Activated CD8-positive, alpha-beta memory T cell treated with anti-CD3 and anti-CD28 coated beads, Interleukin-2, amount 50 U/mL, for 48 hours (primary cell): ENCODE data around the gene NLK.
"Not testable (repeated sequence)": the region's sequence is repeated elsewhere in the genome, so short reads cannot be mapped to it uniquely, and the experiment has no call there.

Experiments
- DNase-seq: peaks from one replicate; pipeline ENCODE4 v3.0.0-alpha.2; 2020

The NLK gene

DNA sequence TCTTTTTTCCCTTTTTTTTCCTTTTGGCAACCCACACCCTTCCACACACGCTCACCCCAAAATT lies at the start of gene NLK:
TSS of gene NLK (plus strand) at position 21 of the 64 bp plus-strand sequence. CDS start 197 bp downstream, outside the sequence.
- no peak for DNase-seq

DNA sequence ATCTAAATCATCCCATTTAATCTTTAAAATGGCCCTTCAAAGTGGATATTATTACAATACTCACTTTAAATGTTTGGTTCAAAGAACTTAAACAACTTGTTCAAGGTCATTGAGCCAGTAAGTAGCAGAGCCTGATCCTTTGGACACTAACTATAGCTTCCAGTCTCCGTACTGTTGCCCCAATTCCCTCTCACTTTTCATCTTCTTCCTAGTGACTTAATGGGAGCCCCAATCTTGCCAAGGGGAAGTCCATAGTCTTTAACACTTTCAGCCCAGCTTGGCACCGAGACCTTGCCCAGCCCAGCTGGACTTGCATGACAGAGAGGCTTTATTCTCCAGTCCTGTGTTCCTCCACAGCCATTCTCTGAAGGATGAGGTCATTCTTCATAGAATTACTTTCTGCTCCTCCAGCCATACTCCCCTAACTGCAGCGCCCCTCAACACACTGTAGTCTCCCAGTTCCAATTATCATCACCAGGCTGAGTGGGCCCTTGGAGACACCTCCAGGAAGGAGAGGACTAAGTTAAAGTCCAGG lies 49.2 kb upstream of the NLK start:
- no peak for DNase-seq

DNA sequence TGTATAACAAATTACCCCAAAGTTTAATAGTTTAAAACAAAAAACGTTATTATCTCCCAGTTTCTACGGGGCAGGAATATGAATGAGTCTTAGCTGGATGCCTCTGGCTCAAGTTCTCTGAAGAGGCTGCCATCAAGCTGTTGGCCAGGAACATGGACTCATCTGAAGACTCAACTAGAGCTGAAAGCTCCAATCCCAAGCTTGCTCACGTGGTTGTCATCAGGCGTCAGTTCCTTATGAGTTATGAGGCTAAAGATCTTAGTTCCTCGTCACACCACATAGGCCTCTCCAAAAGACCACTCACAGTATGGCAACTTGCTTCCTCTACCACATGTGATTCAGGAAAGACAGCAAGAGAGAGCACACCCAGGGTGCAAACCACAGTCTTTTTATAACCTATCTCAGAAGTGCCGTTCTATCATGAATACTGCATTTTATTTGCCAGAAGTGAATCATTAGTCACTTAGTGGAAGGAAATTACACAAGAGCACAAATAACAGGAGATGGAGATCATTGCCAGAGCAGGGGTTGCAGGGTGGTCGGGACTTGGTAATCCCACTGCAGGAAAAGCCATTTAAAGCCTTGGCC lies 48.7 kb upstream of the NLK start:
- DNase-seq, result no peak

DNA sequence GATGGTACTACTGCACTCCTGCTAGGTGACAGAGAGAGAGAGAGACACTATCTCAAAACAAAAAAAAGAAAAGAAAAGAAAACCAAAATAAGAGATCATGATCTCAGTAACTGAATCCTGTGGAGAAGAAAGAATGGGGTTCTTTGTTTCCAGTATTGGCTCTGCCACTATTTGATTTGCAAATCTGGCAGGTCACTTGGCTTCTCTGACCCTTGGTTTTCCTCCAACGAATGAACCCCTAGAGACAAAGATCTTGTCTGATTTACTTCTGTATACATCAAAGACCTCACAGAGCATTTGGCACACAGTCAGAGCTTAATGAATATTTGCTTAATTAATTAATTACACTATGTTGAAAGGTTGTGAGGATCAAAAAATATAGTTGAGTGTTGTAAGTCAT lies 47.9 kb upstream of the NLK start:
- no peak for DNase-seq

DNA sequence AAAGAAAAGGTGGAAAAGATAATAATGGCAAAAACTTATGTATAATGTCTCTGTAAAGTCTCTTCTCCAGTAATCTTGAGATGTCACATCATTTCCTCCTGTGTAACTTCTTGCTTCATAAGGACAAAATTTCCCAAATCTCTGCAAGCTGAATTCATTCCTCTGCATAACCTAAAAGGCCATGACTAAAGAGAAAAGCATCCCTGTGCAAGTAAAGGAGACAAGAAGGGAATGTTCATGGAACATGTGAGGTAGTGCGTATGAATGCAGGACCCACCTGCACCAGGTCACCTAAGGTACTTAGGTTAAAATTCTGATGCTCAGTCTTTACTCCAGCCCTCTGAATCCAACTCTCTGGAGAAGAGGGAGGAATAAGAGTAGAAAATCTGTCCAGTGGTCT lies 46.9 kb upstream of the NLK start:
- no peak for DNase-seq

DNA sequence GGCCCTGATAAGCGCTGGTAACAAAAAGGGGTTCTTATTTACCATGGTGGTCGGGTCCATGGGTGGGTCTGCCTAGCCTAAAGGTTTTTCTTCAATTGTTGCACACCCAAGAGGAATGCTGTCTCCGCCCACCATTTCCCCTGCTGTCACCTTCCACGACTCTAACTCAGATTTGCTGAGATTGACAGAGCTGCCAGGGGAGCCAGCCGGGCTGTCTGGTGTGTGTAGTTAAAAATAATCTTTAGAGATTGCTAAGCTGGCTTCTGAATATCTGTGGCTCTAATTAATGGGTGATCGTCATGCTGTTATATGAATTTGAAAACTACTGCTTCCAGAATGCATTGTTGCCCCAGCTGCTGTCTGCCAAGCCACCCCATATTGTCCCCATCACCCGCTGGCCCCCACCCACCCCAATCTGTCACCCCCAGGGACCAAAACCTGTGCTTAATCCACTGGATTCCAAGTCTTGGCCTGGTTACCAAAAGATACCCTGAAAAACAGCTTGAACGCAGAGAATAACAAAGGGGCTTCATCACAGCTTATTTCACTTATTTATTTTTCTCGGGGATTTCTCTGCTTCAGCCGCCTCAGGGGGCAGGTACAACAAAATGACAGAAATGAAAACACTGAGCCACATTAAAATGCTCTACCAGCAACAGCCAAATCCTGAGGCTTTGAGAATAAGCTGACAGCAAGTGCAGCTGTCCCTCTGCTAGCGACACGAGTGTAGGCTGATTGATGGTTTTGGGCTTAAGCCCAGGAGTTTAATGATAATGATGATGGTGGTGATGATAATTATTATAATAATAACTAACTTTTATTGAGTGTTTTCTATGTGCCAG lies 46.1 kb upstream of the NLK start:
- no peak for DNase-seq

DNA sequence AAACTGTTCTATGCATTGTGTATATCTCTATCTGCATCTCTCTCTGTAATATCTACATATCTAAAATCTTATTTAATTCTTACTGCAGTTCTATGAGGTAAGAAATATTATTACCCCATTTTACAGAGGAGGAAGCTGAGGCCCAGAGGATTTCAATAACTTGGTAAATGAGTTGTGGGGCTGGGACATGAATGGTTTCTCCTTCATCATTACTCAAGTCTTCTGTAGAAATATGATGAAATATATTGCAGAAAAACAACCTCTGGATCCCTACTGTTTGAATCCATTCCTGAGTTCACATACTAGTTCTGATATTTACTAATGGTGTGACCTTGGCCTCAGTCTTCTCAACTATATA lies 45.5 kb upstream of the NLK start:
- no peak for DNase-seq

DNA sequence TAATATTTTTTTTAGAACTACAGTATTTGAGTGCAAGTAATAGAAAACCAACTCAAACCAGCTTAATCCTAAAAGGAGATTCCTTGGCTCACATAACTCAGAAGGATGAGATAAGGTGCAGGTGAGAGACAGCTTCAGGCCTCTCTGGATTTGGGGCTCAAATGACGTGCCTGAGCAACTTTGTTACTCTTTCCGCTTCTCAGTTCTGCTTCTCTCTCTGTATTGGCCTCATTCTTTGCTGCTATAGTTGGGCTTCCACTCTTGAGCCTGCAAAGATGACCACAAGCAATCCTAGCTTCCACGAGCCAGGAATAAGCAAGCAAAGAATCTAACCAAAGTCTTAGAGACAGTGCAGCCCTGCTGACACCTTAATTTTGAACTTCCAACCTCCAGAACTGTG lies 45.0 kb upstream of the NLK start:
- no peak for DNase-seq

DNA sequence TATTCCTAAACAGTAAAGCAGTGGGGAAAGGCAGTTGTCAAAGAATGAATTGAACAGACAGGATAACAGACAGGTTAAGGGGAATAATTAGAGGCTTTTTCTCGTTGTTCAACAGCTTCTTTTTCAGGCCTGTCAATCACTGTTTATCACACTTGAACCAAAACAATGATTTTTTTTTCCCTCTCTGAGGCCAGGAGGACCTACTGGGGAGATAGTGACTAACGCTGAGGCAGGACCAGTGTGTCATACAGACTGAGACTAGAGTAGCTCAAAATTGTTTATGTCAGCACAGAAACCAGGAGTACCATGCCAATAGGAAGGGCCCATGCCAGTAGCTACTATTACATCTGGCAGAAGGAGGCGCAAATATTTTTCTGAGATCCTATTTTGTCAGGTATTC lies 41.3 kb upstream of the NLK start:
- DNase-seq, result no peak

DNA sequence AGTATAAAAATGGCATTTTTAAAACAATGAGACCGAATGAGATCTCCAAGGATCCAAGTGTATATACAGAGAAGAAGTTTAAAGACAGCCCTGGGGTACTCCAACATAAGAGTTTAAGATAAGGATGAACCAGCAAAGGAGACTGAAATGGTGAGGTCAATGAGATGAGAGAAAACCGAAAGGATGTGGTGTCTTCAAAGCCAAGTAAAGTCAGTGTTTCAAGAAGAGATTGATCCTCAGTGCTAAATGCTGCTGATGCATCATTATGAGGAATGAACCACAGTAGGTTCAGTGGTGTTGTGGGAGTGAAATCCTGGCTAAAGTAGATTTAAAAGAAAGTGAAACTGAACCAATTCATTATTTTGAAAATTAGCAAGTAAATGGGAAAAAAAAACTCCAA lies 38.1 kb upstream of the NLK start:
- no peak for DNase-seq

DNA sequence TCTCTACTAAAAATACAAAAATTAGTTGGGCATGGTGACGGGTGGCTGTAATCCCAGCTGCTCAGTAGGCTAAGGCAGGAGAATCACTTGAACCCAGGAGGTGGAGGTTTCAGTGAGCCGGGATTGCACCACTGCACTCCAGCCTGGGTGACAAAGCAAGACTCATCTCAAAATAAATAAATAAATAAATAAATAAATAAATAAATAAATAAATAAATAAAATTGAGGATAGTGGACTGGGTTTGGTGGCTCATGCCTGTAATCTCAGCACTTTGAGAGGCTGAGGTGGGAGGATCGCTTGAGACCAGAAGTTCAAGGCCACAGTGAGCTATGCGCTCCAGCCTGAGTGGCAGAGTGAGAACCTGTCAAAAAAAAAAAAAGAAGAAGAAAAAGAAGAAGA lies 34.6 kb upstream of the NLK start:
- DNase-seq, result not testable (repeated sequence)

DNA sequence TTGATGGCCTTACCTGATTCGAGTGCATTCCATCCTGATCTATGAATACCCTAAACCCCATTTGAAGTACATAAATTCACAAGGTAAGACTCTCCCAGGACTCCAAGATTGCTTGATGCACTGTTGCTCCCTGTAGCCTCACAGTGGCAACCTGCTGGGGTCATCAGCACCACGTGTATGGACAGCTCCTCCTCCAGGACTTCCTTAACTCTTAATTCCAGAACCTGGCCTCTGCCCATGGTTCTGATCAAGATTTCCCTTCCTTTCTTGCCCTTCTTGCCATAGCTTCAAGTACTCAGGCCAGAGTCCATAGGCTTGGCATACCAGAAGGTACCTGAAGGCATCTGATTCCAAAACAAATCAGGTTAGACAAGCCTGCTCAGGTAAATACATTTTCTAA lies 34.0 kb upstream of the NLK start:
- DNase-seq, result no peak

DNA sequence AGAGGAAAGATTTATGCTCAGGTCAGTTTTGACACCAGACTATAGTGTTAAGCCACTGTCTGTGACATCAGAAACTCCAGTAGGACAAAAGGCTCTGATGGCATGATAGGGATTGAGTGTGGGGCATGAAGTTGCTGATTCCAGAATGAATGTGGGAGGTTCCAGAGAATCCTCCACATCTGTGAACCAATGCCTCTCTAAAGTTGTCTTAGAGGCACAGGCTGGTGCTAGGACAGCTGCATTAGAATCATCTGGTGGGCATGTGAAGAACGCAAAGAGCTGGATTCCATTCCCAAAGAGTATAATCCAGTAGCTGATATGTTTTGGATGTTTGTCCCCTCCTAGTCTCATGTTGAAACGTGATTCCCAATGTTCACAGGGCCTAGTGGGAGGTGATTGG lies 32.1 kb upstream of the NLK start:
- no peak for DNase-seq

DNA sequence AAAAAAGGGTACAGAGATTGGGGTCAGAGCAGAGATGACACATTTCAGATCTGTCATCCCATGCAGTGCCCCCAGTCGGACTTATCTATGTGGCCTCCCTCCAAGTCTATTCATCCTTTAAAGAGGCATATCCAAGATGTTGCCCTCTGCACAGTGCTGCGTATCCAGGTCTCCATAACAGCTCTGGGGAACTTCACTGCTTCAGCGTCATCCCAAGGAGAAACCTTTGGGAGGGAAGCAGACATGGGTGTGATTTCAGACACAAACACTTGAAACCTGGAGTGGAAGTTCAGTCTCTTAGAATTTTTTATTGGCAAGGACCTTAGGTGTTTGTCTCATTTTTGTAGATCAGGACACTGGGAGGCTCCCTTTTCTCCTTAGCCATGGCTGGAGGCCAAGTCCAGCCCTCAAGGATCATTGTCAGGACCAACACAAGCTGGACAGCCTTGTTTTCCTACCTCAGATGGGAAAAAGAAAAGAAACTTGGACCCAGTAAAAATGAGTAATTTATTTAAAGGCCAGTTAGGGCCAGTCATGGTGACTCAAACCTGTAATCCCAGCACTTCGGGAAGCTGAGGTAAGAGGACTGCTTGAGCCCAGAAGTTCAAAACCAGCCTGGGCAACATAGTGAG lies 23.9 kb upstream of the NLK start:
- DNase-seq, result no peak

DNA sequence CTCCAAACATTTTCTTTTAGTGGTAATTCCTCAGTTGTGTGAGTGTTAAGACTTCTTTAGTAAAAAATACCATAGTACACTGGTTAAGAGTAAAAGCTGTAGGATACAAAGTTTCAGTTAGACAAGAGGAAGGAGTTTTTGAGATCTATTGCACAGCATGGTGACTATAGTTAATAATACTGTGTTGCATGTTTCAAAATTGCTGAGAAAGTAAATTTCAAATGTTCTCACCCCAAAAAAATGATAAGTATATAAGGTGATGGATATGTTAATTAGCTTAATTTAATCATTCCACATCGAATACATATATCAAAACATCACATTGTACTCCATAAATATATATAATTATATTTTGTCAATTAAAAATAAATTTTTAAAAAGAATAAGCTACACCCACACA lies 22.0 kb upstream of the NLK start:
- DNase-seq, result no peak

DNA sequence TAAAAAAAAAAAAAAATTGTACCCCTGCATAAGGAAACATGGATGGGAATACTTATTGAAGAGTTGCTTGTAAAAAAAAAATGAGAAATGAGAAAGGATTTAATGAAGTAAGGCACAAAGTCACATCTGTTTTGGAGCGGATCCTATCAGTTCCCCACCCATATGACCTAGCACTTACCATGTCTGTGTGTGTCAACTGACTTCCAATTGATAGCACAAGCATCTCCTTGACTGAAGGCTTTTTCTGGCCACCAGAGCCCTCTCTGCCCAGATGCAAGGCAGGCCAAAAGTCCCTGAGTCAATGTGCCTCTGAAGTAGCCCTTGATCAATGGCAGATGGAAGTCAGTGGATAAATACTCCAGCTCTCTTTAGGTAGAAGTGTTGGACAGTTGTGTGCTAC lies 13.4 kb upstream of the NLK start:
- DNase-seq, result no peak

DNA sequence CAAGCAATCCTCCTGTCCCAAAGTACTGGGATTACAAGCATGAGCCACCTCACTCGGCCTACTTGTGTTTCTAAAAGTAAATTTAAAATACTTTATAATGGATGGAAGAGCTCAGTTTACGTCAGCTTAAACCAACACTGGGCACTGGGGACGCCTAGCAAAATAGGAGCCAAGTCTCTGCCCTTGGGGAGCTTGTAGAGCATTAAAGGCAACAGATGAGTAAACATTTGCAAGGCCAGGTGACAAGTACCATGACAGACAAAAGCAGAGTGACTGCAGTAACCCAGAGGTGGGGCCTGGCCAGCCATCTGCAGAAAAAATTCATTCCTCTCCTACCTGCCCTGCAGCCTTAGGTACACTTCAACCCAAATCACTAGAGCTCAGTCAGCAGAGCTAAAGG lies 12.1 kb upstream of the NLK start:
- DNase-seq, result no peak

DNA sequence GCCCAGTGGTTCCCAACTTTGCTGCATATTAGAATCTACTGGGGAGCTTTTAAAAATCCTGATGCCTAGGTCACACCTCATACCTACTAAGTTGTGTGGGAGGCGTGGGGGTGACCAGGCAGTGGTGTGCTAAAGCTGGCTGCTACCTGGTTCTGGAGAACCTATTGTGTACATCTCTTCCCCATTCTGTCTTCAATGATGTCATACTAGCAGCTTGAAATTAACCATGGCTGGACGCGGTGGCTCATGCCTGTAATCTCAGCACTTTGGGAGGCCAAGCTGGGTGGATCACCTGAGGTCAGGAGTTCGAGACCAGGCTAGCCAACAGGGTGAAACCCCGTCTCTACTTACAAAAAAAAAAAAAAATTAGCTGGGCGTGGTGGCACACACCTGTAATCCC lies 11.3 kb upstream of the NLK start:
- no peak for DNase-seq

DNA sequence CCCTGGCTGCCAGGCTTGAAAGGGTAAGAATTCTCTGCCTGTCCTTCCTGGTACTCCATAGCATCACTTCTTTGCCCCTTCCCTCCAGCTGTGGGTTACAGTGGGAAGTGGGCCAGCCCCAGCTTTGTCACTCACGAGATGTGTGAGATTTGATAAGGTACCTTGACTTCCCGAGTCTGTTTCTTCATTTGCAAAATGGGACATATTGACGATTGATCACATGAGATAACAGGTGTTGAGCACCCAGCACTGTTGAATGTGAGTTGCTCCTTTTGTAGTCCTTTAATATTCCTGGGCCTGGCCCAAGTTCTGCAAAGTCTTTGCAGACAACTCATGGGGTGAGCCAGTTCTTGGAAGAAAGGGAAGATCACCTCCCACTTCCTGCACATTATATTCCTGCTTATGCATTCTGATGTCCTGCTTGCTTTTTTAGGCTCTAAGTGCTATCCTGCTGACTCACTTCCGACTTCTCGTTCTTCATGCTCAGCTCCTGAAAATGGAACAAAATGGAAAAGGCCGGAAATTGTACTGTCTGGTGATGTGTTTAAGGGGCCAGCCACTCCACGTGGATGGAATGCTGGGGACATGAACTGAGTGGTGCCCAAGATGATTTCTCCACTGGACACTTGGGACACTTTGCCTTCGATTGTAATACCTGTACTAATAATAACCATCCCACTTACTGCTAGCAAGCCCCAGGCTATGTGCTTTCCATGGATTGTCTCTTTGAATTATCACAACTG lies 8.3 kb upstream of the NLK start:
- DNase-seq, result no peak

DNA sequence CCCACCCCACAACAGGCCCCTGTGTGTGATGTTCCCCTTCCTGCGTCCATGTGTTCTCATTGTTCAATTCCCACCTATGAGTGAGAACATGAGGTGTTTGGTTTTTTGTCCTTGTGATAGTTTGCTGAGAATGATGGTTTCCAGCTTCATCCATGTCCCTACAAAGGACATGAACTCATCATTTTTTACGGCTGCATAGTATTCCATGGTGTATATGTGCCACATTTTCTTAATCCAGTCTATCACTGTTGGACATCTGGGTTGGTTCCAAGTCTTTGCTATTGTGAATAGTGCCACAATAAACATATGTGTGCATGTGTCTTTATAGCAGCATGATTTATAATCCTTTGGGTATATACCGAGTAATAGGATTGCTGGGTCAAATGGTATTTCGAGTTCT lies 7.0 kb upstream of the NLK start:
- not testable (repeated sequence) for DNase-seq

DNA sequence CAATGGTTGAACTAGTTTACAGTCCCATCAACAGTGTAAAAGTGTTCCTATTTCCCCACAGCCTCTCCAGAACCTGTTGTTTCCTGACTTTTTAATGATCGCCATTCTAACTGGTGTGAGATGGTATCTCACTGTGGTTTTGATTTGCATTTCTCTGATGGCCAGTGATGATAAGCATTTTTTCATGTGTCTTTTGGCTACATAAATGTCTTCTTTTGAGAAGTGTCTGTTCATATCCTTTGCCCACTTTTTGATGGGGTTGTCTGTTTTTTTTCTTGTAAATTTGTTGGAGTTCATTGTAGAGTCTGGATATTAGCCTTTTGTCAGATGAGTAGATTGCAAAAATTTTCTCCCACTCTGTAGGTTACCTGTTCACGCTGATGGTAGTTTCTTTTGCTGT lies 6.6 kb upstream of the NLK start:
- not testable (repeated sequence) for DNase-seq

DNA sequence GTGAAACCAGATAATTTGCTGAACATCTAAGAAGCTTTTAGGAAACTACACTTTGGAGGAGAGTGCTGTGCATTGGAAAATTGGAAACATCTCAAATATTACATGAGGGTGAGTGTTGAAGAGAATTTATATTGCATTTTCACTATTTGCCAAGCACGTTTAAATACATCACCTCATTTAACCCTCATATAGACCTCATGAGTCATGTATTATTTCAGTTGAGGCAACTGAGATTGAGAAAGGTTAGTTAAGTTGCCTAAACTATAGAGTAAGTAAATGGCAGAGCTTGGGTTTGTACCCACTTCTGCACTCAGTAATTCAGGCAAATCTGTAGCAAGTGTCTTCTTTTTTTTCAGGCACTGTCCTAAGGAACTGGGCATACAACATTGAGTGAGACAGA lies 3.7 kb upstream of the NLK start:
- no peak for DNase-seq

DNA sequence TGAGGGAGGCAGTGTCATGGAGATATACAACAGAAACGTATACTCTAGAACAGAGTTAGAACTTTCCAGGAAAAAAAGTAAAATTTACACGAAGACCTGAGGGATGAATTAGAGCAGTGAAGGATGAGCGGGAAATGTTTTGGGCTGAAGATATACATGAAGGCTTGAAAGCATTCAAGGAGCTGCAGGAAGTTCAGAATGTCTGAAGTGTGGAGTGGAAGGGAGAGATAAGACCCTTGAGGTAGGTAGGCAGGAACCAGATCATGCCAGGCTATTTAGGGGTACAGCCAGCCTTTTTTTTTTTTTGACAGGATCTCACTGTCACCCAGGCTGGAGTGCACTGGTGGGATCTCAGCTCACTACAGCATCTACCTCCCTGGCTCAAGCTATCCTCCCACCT lies 3.2 kb upstream of the NLK start:
- no peak for DNase-seq

DNA sequence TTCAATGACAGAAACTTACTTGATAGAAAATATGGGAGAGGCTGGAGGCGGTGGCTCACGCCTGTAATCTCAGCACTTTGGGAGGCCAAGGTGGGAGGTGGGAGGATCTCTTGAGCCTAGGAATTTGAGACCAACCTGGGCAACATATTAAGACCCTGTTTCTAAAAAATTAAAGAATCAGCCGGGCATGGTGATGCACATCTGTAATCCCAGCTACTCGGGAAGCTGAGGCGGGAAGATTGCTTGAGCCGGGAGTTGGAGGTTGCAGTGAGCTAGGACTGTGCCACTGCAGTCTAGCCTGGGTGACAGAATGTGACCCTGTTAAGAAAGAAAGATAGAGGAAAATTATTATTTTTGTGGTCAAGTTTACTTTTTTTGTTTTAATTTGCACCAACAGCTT lies 2.1 kb upstream of the NLK start:
- no peak for DNase-seq
